NCI-H774 (cell line): ENCODE results near the gene DPF1.

ENCODE experiments used
- DNase-seq: peaks from one replicate; lab custom pipeline; 2025; lab: John Stamatoyannopoulos, UW

DPF1 gene

DNA sequence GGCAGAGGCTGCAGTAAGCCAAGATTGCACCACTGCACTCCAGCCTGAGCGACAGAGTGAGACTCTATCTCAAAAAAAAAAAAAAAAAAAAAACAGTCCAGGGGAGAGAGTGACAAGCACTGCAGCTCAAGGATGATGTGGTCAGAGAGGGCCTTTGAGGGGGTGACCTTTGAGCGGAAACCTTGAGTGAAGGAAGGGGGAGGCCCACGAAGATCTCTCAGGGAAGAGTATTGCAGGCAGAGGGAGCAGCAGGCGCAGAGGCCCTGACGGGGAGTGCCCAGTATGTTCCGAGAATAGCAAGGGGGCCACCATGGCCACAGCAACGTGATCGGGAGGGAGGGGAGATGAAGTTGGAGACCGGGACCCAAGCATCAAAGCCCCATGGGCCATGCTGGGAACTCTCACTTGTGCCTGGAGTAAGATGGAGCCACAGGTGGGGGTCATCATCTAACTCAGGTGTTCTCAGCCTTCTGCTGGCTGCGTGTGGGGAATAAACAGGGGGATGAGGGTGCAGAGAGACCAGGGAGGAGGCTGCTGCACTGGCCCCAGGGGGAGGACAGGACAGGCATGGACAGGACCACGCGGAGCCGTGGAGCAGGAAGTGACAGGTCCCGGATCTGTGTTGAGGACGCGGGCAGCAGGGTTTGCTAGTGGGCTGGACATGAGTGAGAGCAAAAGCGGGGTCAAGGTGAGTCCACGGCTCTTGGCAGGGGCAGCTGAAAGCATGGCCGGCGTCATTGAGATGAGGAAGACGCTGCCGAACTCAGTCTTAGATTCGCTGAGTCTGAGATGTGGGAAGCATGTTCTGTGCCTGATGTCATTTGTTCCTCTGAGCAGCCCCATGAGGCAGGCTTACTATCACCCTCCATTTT is 60.4 kb downstream of the DPF1 start:
- no peak for DNase-seq

DNA sequence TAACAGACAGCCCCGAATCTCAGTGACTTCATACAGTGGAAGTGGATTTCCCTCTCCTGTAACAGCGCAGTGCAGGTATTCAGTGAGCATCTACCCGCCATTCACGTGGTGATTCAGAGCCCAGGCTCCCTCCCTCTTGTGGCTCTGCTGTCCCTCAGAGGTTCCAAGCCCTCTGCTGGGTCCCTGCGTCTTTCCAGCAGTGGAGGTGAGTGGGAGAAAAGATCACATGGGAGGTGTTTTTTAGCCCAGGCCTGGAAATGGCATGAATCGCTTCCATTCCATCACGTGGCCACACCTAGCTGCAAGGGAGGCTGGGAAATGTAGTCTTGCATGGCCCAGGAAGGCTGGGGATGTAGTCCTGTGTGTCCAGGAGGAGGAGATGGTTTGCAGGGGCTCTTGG is 61.4 kb downstream of the DPF1 start:
- no peak for DNase-seq

DNA sequence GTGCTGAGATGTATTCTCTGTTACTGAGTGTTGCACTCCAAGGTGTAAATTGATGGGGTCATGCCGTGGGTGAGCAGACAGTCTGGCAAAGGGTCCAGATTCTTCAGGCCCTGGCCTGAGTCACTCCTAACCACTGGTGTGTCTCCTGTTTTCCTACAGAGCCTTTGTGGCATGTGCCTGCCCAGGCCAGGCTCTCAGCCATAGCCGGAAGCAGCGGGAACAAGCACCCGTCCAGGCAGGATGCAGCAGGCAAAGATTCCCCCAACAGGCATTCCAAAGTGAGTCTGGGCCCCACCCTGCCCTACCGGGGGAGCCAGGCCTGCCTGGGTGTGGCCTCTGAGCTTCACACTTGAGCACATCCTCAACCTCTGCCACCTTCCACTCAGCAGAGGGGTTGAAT is 61.9 kb downstream of the DPF1 start:
- no peak for DNase-seq
